ENCODE results near the gene PTBP3. TPM values are rescaled to one million over a fixed set of nuclear protein-coding genes. Genes with fewer than 3 reads are reported as not detected.

PTBP3 gene
- total RNA-seq, 1 experiment from 2014 or later: 100 TPM

DNA sequence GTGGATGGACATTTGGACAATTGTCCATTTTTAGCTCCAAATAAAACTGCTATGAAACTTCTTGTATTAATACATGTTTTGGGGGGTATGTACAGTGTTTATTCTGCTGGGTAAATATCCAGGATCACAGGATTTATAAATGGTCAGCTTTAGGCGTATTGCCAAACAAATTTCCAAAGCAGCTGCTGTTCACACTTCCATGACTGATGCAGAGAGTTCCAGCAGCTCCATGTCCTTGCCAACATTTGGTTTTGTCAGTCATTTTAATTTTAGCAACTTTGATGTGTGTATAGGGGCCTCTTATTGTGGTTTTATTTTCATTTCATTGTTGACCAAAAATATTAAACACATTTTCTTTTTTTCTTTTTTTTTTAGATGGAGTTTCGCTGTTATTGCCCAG is 148.5 kb downstream of the PTBP3 start (continued):
- TF ChIP-seq, protein P1, sequence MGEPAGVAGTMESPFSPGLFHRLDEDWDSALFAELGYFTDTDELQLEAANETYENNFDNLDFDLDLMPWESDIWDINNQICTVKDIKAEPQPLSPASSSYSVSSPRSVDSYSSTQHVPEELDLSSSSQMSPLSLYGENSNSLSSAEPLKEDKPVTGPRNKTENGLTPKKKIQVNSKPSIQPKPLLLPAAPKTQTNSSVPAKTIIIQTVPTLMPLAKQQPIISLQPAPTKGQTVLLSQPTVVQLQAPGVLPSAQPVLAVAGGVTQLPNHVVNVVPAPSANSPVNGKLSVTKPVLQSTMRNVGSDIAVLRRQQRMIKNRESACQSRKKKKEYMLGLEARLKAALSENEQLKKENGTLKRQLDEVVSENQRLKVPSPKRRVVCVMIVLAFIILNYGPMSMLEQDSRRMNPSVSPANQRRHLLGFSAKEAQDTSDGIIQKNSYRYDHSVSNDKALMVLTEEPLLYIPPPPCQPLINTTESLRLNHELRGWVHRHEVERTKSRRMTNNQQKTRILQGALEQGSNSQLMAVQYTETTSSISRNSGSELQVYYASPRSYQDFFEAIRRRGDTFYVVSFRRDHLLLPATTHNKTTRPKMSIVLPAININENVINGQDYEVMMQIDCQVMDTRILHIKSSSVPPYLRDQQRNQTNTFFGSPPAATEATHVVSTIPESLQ (CRISPR knock-in tag; IDR thresholded peaks at IDR 0.05): no peak
- TF ChIP-seq, protein P2, sequence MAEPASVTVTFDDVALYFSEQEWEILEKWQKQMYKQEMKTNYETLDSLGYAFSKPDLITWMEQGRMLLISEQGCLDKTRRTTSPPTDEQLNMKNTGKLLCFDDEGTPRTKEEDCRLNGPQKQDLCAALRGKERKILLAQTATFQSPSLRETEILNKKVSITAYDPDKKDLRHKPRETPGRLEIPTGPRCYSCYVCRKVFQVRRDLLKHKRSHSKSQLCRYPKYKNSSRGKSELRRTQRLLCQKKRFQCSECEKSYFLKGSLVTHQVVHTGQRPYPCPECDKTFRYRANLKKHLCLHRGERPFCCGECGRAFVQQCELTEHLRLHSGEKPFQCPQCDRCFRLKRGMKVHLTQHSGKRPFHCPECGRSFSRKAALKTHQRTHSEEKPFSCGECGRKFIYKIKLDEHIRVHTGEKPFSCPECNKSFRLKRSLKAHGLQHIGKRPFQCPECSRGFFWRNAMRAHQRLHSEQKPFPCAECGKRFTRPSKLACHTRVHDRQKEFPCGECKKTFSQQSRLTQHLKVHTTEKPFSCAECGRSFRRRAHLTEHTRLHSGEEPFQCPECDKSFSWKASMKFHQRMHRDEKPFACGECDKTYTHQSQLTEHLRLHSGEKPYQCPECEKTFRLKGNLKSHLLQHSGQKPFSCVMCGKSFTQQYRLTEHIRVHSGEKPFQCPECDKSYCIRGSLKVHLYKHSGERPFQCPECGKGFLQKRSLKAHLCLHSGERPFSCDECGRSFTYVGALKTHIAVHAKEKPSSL (CRISPR knock-in tag; conservative IDR thresholded peaks at IDR 0.05): no peak
- TF ChIP-seq RELA (CRISPR knock-in tag; IDR thresholded peaks at IDR 0.05; ENCODE audit: borderline replicate concordance) (no peak), JAZF1 (CRISPR knock-in tag; IDR thresholded peaks at IDR 0.05) (no peak), EMX1 (CRISPR knock-in tag; IDR thresholded peaks at IDR 0.05) (no peak), TP53 (CRISPR knock-in tag; IDR thresholded peaks at IDR 0.05) (no peak), SMAD4 (CRISPR knock-in tag; IDR thresholded peaks at IDR 0.05) (no peak), TEAD4 (CRISPR knock-in tag; IDR thresholded peaks at IDR 0.05) (no peak), KAT7 (CRISPR knock-in tag; IDR thresholded peaks at IDR 0.05; ENCODE audit: borderline replicate concordance) (no peak), CREM (CRISPR knock-in tag; IDR thresholded peaks at IDR 0.05) (no peak), SMAD3 (CRISPR knock-in tag; IDR thresholded peaks at IDR 0.05; ENCODE audit: borderline replicate concordance) (no peak), SOX15 (CRISPR knock-in tag; IDR thresholded peaks at IDR 0.05) (no peak), CREB1 (CRISPR knock-in tag; IDR thresholded peaks at IDR 0.05) (no peak)
- TF ChIP-seq, protein P3, sequence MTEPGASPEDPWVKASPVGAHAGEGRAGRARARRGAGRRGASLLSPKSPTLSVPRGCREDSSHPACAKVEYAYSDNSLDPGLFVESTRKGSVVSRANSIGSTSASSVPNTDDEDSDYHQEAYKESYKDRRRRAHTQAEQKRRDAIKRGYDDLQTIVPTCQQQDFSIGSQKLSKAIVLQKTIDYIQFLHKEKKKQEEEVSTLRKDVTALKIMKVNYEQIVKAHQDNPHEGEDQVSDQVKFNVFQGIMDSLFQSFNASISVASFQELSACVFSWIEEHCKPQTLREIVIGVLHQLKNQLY (CRISPR knock-in tag; IDR thresholded peaks at IDR 0.05): no peak
- TF ChIP-seq, protein P4, sequence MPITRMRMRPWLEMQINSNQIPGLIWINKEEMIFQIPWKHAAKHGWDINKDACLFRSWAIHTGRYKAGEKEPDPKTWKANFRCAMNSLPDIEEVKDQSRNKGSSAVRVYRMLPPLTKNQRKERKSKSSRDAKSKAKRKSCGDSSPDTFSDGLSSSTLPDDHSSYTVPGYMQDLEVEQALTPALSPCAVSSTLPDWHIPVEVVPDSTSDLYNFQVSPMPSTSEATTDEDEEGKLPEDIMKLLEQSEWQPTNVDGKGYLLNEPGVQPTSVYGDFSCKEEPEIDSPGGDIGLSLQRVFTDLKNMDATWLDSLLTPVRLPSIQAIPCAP (CRISPR knock-in tag; IDR thresholded peaks at IDR 0.05): no peak

DNA sequence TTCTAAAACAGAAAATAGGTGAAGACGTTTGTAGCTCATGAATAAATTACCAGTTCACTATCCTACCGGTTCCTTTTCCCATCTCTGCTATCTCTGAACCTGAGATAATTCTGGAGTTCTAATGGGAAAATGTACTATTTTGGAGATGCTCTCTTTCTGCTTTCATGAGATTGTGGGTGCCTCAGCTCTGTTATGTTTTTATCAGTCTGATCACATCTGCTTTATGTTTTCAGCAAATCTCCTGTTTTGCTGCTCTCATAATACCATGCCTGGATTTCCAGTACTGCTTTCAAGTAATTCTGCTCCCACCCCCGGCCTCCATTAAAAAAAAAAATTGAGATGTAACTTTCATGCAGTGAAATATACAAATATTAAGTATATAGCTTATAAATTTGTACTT is 149.2 kb downstream of the PTBP3 start:
- H3K4me1 Mint-ChIP-seq: peaks cover 23% of the 10 kb centered on the region
- no peak for DNase-seq (ENCODE audit: low spot score)
- no peak overlapping the region for H3K4me3 Mint-ChIP-seq
- ChIA-PET CTCF (interaction anchor here (1.0 kb wide), 1 partner anchor 71 kb away, joined by 3 read pairs; no protein-coding TSS in a partner anchor), POLR2A (no interaction called here)
- H3K9me3 Mint-ChIP-seq: peaks cover 14% of the 10 kb centered on the region
- peaks cover 12% of the 10 kb centered on the region for H3K36me3 Mint-ChIP-seq
- H3K27ac Mint-ChIP-seq: no peak overlapping the region
- no peaks in the 10 kb centered on the region; the same call in 1 of the 2 replicates for H3K27me3 Mint-ChIP-seq (ENCODE audit: low read depth)
- ATAC-seq: no peak
- TF ChIP-seq, protein P5, sequence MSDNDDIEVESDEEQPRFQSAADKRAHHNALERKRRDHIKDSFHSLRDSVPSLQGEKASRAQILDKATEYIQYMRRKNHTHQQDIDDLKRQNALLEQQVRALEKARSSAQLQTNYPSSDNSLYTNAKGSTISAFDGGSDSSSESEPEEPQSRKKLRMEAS (CRISPR knock-in tag; IDR thresholded peaks at IDR 0.05): no peak
- TF ChIP-seq NFE2L1 (CRISPR knock-in tag; IDR thresholded peaks at IDR 0.05) (no peak), SOX15 (CRISPR knock-in tag; IDR thresholded peaks at IDR 0.05) (no peak), NFYB (CRISPR knock-in tag; conservative IDR thresholded peaks at IDR 0.05; ENCODE audit: low read depth) (no peak), GRHL2 (CRISPR knock-in tag; IDR thresholded peaks at IDR 0.05; ENCODE audit: insufficient replicate concordance, severe bottlenecking) (no peak), ZNF416 (CRISPR knock-in tag; IDR thresholded peaks at IDR 0.05) (no peak), OVOL2 (CRISPR knock-in tag; IDR thresholded peaks at IDR 0.05; ENCODE audit: borderline replicate concordance) (no peak)
- TF ChIP-seq, protein P6, sequence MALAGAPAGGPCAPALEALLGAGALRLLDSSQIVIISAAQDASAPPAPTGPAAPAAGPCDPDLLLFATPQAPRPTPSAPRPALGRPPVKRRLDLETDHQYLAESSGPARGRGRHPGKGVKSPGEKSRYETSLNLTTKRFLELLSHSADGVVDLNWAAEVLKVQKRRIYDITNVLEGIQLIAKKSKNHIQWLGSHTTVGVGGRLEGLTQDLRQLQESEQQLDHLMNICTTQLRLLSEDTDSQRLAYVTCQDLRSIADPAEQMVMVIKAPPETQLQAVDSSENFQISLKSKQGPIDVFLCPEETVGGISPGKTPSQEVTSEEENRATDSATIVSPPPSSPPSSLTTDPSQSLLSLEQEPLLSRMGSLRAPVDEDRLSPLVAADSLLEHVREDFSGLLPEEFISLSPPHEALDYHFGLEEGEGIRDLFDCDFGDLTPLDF (CRISPR knock-in tag; IDR thresholded peaks at IDR 0.05): no peak
- TF ChIP-seq, protein P7, sequence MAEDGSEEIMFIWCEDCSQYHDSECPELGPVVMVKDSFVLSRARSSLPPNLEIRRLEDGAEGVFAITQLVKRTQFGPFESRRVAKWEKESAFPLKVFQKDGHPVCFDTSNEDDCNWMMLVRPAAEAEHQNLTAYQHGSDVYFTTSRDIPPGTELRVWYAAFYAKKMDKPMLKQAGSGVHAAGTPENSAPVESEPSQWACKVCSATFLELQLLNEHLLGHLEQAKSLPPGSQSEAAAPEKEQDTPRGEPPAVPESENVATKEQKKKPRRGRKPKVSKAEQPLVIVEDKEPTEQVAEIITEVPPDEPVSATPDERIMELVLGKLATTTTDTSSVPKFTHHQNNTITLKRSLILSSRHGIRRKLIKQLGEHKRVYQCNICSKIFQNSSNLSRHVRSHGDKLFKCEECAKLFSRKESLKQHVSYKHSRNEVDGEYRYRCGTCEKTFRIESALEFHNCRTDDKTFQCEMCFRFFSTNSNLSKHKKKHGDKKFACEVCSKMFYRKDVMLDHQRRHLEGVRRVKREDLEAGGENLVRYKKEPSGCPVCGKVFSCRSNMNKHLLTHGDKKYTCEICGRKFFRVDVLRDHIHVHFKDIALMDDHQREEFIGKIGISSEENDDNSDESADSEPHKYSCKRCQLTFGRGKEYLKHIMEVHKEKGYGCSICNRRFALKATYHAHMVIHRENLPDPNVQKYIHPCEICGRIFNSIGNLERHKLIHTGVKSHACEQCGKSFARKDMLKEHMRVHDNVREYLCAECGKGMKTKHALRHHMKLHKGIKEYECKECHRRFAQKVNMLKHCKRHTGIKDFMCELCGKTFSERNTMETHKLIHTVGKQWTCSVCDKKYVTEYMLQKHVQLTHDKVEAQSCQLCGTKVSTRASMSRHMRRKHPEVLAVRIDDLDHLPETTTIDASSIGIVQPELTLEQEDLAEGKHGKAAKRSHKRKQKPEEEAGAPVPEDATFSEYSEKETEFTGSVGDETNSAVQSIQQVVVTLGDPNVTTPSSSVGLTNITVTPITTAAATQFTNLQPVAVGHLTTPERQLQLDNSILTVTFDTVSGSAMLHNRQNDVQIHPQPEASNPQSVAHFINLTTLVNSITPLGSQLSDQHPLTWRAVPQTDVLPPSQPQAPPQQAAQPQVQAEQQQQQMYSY (CRISPR knock-in tag; IDR thresholded peaks at IDR 0.05): no peak
- TF ChIP-seq, protein P8, sequence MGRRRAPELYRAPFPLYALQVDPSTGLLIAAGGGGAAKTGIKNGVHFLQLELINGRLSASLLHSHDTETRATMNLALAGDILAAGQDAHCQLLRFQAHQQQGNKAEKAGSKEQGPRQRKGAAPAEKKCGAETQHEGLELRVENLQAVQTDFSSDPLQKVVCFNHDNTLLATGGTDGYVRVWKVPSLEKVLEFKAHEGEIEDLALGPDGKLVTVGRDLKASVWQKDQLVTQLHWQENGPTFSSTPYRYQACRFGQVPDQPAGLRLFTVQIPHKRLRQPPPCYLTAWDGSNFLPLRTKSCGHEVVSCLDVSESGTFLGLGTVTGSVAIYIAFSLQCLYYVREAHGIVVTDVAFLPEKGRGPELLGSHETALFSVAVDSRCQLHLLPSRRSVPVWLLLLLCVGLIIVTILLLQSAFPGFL (CRISPR knock-in tag; IDR thresholded peaks at IDR 0.05; ENCODE audit: borderline replicate concordance): no peak
